HEK293 (cell line): Measurements from ENCODE around the gene COLQ.

Experiments used
- CTCF ChIA-PET: fragments of 350-600 bp; formaldehyde crosslinking; extraction: SDS; loops from one replicate; lab custom pipeline; 2021; ENCODE audit warnings: antibody characterized with exemption; lab: Yijun Ruan, JAX
- POLR2A ChIA-PET: fragments of 300-600 bp; formaldehyde crosslinking; extraction: SDS; loops from one replicate; lab custom pipeline; 2020; ENCODE audit warnings: antibody characterized with exemption, inconsistent platforms; lab: Yijun Ruan, JAX
- H3K27ac ChIP-seq: fragments of 200-500 bp; sonication (Bioruptor generic); 2 replicates; pipeline ENCODE4 v1.5.1; 2014; ENCODE audit warnings: low read depth, low read length, control low read depth, inconsistent platforms; ENCODE audit errors: extremely low read depth
- H3K36me3 ChIP-seq, 2 experiments: fragments of 200-500 bp in 1 of 2; sonication (Bioruptor generic) in 1 of 2; 1 replicate in 1 of 2; 2 replicates in 1 of 2; pipeline ENCODE4 v1.5.1; 2014 to 2017; ENCODE audit warnings: inconsistent platforms in 2 of 2, low read length in 2 of 2; ENCODE audit not compliant: control insufficient read depth in 2 of 2, insufficient read depth in 1 of 2
- H3K4me1 ChIP-seq: fragments of 200-500 bp; sonication (Bioruptor generic); 2 replicates; pipeline ENCODE4 v1.5.1; 2014; ENCODE audit warnings: mild to moderate bottlenecking, low read length, inconsistent platforms; ENCODE audit not compliant: control insufficient read depth, insufficient read depth
- H3K4me3 ChIP-seq: 2 replicates; pipeline ENCODE4 v1.5.1; 2011; ENCODE audit warnings: low read depth, mild to moderate bottlenecking, control low read depth, low read length, moderate library complexity
- H3K9me3 ChIP-seq: fragments of 200-500 bp; sonication (Bioruptor generic); 2 replicates; pipeline ENCODE4 v1.5.1; 2014; ENCODE audit warnings: low read depth, low read length, inconsistent platforms; ENCODE audit not compliant: control insufficient read depth, insufficient read depth
- BCL11B ChIP-seq: fragments of 450-650 bp; formaldehyde crosslinking; IDR thresholded peaks from 2 replicates; pipeline ENCODE4 v1.5.1; 2016; ENCODE audit warnings: low read depth, missing biosample characterization, missing genetic modification characterization
- GLIS1 ChIP-seq: fragments of 450-650 bp; formaldehyde crosslinking; IDR thresholded peaks from 2 replicates; pipeline ENCODE4 v1.5.1; 2016; ENCODE audit warnings: missing biosample characterization, missing genetic modification characterization
- IKZF3 ChIP-seq: fragments of 450-650 bp; IDR thresholded peaks from 2 replicates; pipeline ENCODE4 v1.5.0; 2018; ENCODE audit warnings: missing biosample characterization, mild to moderate bottlenecking, missing genetic modification characterization, moderate library complexity
- KLF1 ChIP-seq: fragments of 450-650 bp; formaldehyde crosslinking; IDR thresholded peaks from 2 replicates; pipeline ENCODE4 v1.5.1; 2016; ENCODE audit warnings: missing biosample characterization, missing genetic modification characterization
- KLF7 ChIP-seq: fragments of 450-650 bp; formaldehyde crosslinking; IDR thresholded peaks from 2 replicates; pipeline ENCODE4 v1.5.1; 2016; ENCODE audit warnings: missing biosample characterization, missing genetic modification characterization, borderline replicate concordance
- KLF8 ChIP-seq: fragments of 450-650 bp; formaldehyde crosslinking; IDR thresholded peaks from 2 replicates; pipeline ENCODE4 v1.5.1; 2016; ENCODE audit warnings: missing biosample characterization, missing genetic modification characterization
- KLF9 ChIP-seq: fragments of 450-650 bp; formaldehyde crosslinking; IDR thresholded peaks from 2 replicates; pipeline ENCODE4 v1.5.1; 2016; ENCODE audit warnings: missing biosample characterization, missing genetic modification characterization, low read depth
- MZF1 ChIP-seq: fragments of 450-650 bp; formaldehyde crosslinking; IDR thresholded peaks from 2 replicates; pipeline ENCODE4 v1.5.1; 2017; ENCODE audit warnings: missing biosample characterization, missing genetic modification characterization, borderline replicate concordance
- OSR2 ChIP-seq: fragments of 450-650 bp; formaldehyde crosslinking; IDR thresholded peaks from 2 replicates; pipeline ENCODE4 v1.5.1; 2016; ENCODE audit warnings: missing biosample characterization, missing genetic modification characterization
- ZBTB20 ChIP-seq: fragments of 450-650 bp; formaldehyde crosslinking; IDR thresholded peaks from 2 replicates; pipeline ENCODE4 v1.5.1; 2016; ENCODE audit warnings: missing biosample characterization, missing genetic modification characterization
- ZBTB26 ChIP-seq: fragments of 450-650 bp; formaldehyde crosslinking; optimal IDR thresholded peaks from 2 replicates; pipeline ENCODE3; 2016; ENCODE audit warnings: missing biosample characterization, mild to moderate bottlenecking, missing genetic modification characterization
- ZFP69B ChIP-seq: fragments of 450-650 bp; formaldehyde crosslinking; IDR thresholded peaks from 2 replicates; pipeline ENCODE4 v1.5.1; 2016; ENCODE audit warnings: missing biosample characterization, missing genetic modification characterization
- ZNF16 ChIP-seq: fragments of 450-650 bp; formaldehyde crosslinking; IDR thresholded peaks from 2 replicates; pipeline ENCODE4 v1.5.1; 2016; ENCODE audit warnings: low read depth, missing biosample characterization, missing genetic modification characterization
- ZNF202 ChIP-seq: fragments of 450-650 bp; formaldehyde crosslinking; IDR thresholded peaks from 2 replicates; pipeline ENCODE4 v1.5.1; 2016; ENCODE audit warnings: missing biosample characterization, missing genetic modification characterization, borderline replicate concordance
- ZNF350 ChIP-seq: fragments of 450-650 bp; formaldehyde crosslinking; IDR thresholded peaks from 2 replicates; pipeline ENCODE4 v1.5.0; 2017; ENCODE audit warnings: missing biosample characterization, mild to moderate bottlenecking, missing genetic modification characterization
- ZNF433 ChIP-seq: fragments of 450-650 bp; formaldehyde crosslinking; IDR thresholded peaks from 2 replicates; pipeline ENCODE4 v1.5.1; 2016; ENCODE audit warnings: missing biosample characterization, missing genetic modification characterization, low read depth
- ZNF514 ChIP-seq: fragments of 450-650 bp; formaldehyde crosslinking; IDR thresholded peaks from 2 replicates; pipeline ENCODE4 v1.5.1; 2016; ENCODE audit warnings: missing biosample characterization, missing genetic modification characterization
- ZNF571 ChIP-seq: fragments of 450-650 bp; formaldehyde crosslinking; IDR thresholded peaks from 2 replicates; pipeline ENCODE4 v1.5.0; 2017; ENCODE audit warnings: missing biosample characterization, missing genetic modification characterization
- ZNF621 ChIP-seq: fragments of 450-650 bp; formaldehyde crosslinking; IDR thresholded peaks from 2 replicates; pipeline ENCODE4 v1.5.1; 2017; ENCODE audit warnings: missing biosample characterization, missing genetic modification characterization
- ZNF624 ChIP-seq: fragments of 450-650 bp; formaldehyde crosslinking; IDR thresholded peaks from 2 replicates; pipeline ENCODE4 v1.5.1; 2017; ENCODE audit warnings: missing biosample characterization, missing genetic modification characterization
- ZNF654 ChIP-seq: fragments of 450-650 bp; formaldehyde crosslinking; IDR thresholded peaks from 2 replicates; pipeline ENCODE4 v1.5.1; 2016; ENCODE audit warnings: low read depth, missing biosample characterization, missing genetic modification characterization
- ZNF768 ChIP-seq: fragments of 450-650 bp; formaldehyde crosslinking; IDR thresholded peaks from 2 replicates; pipeline ENCODE4 v1.5.1; 2018; ENCODE audit warnings: missing biosample characterization, mild to moderate bottlenecking, missing genetic modification characterization
- ZNF792 ChIP-seq: fragments of 450-650 bp; formaldehyde crosslinking; IDR thresholded peaks from 2 replicates; pipeline ENCODE4 v1.5.1; 2016; ENCODE audit warnings: missing biosample characterization, missing genetic modification characterization
- TF ChIP-seq, protein P1 (sequence below): fragments of 450-650 bp; formaldehyde crosslinking; IDR thresholded peaks from 2 replicates; pipeline ENCODE4 v1.5.1; 2016; ENCODE audit warnings: missing biosample characterization, missing genetic modification characterization
- TF ChIP-seq, protein P2 (sequence below): fragments of 450-650 bp; formaldehyde crosslinking; IDR thresholded peaks from 2 replicates; pipeline ENCODE4 v1.5.1; 2016; ENCODE audit warnings: missing biosample characterization, missing genetic modification characterization

Gene COLQ

GRCh38 chr3:15452961-15453360, 68.5 kb downstream of the COLQ start:
- CTCF ChIA-PET: no interaction called here
- Histone ChIP-seq H3K4me3 (no peak overlapping the region), H3K9me3 (no peaks in the 10 kb centered on the region), H3K36me3 (no peaks in the 10 kb centered on the region), H3K4me1 (no peaks in the 10 kb centered on the region), H3K27ac (no peak overlapping the region)
- TF ChIP-seq KLF8: no peak
- TF ChIP-seq GLIS1 (tag by site-specific recombination): no peak
- no peak for TF ChIP-seq OSR2 (tag by site-specific recombination)
- no peak for TF ChIP-seq KLF1 (tag by site-specific recombination)
- TF ChIP-seq ZFP69B: no peak
- TF ChIP-seq ZNF621: no peak
- TF ChIP-seq KLF7 (tag by site-specific recombination): no peak
- TF ChIP-seq ZBTB26: no peak
- TF ChIP-seq ZNF433 (tag by site-specific recombination): no peak
- no peak for TF ChIP-seq BCL11B
- no peak for TF ChIP-seq ZNF792 (tag by site-specific recombination)
- no peak for TF ChIP-seq KLF9
- TF ChIP-seq ZNF624: no peak
- no peak for TF ChIP-seq ZNF16
- no peak for TF ChIP-seq ZNF514
- no peak for TF ChIP-seq ZNF654 (tag by site-specific recombination)
- no peak for TF ChIP-seq ZNF571
- POLR2A ChIA-PET: no interaction called here

- no peak overlapping the region for H3K27ac ChIP-seq
- no peaks in the 10 kb centered on the region for H3K36me3 ChIP-seq
- H3K9me3 ChIP-seq: no peaks in the 10 kb centered on the region
- no peak overlapping the region for H3K4me3 ChIP-seq
- POLR2A ChIA-PET: no interaction called here
- no peak for TF ChIP-seq ZNF202 (tag by site-specific recombination)
- TF ChIP-seq, protein P1, sequence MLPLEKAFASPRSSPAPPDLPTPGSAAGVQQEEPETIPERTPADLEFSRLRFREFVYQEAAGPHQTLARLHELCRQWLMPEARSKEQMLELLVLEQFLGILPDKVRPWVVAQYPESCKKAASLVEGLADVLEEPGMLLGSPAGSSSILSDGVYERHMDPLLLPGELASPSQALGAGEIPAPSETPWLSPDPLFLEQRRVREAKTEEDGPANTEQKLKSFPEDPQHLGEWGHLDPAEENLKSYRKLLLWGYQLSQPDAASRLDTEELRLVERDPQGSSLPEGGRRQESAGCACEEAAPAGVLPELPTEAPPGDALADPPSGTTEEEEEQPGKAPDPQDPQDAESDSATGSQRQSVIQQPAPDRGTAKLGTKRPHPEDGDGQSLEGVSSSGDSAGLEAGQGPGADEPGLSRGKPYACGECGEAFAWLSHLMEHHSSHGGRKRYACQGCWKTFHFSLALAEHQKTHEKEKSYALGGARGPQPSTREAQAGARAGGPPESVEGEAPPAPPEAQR (tag by site-specific recombination): no peak
- TF ChIP-seq ZNF350: no peak
- TF ChIP-seq IKZF3 (tag by site-specific recombination): no peak
- no peak for TF ChIP-seq ZBTB20 (tag by site-specific recombination)
- no peak for TF ChIP-seq MZF1 (tag by site-specific recombination)
- TF ChIP-seq, protein P2, sequence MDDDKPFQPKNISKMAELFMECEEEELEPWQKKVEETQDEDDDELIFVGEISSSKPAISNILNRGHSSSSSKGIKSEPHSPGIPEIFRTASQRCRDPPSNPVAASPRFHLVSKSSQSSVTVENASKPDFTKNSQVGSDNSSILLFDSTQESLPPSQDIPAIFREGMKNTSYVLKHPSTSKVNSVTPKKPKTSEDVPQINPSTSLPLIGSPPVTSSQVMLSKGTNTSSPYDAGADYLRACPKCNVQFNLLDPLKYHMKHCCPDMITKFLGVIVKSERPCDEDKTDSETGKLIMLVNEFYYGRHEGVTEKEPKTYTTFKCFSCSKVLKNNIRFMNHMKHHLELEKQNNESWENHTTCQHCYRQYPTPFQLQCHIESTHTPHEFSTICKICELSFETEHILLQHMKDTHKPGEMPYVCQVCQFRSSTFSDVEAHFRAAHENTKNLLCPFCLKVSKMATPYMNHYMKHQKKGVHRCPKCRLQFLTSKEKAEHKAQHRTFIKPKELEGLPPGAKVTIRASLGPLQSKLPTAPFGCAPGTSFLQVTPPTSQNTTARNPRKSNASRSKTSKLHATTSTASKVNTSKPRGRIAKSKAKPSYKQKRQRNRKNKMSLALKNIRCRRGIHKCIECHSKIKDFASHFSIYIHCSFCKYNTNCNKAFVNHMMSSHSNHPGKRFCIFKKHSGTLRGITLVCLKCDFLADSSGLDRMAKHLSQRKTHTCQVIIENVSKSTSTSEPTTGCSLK: no peak
- TF ChIP-seq ZFP69B: no peak
- no peak for TF ChIP-seq ZNF768 (tag by site-specific recombination)
- CTCF ChIA-PET: no interaction called here
- H3K4me1 ChIP-seq: no peaks in the 10 kb centered on the region
Observed at GRCh38 chr3:15452156-15452555, 69.3 kb downstream of the COLQ start.
